ENCODE data around the gene SPATA1. TPM values are rescaled to one million over a fixed set of nuclear protein-coding genes. Genes with fewer than 3 reads are reported as not detected.
"Not testable (repeated sequence)": the region's sequence is repeated elsewhere in the genome, so short reads cannot be mapped to it uniquely, and the experiment has no call there.

The SPATA1 gene
- total RNA-seq, 4 donors from 2014 or later, result 0.35 TPM; not detected in 3

DNA sequence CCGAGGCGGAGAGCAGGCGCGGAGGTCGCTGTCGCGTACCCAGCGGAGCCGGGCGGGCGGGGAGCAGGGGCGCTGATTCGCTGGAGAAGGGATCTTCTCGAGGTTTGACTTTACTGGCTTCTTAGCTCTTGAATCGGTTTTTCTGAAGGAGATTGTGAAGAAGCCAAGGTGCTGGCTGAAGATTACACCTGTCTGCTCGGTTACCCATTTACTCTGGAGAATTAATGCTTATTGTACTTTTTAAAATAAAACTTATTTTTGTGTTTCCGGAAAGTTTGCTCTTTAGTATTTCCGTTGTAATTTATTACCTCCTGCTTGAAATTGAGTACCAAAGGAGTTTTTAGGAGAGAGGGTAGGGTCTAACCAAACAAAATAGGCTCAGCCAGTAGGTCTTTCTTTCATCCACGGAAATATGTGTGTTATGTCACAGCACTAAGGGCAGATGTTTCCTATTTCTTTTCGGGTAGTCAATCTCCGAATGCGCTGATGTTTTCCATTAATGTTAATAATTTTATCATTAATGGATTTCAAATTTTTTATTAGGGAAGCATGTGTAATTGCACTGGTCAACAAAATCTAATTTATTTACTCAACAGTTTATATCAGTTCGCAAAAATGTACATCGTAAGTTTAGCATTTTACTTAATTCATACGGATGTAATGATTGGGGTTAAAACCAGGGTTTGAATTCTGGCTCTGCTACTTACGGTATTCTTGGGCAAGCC lies 705 bp downstream of the SPATA1 start:
- no peaks in the 10 kb centered on the region for H3K27me3 ChIP-seq
- H3K27ac ChIP-seq, result peak overlapping the region; percentile 96 to 97 (median 96)
- H3K4me3 ChIP-seq, result peak overlapping the region; percentile 77 to 92 (median 81)
- no peaks in the 10 kb centered on the region for H3K9me3 ChIP-seq
- in situ Hi-C loops (cut with MboI; ENCODE audit: low sequenced_read_pairs in 4 of 4) (loop anchor here in 1 of 4 donors (5.0 kb wide), 1 partner anchor 65 kb away; the partner anchor contains the start of gene CTBS), intact Hi-C loops (cut with DNase I; ENCODE audit: low total_unique reads) (loop anchor here (1.0 to 10.0 kb wide), 10 partner anchors 28 to 1078 kb away; partner anchors contain the start of genes CCN1, CTBS, RPF1 and SAMD13)
- no peak for ATAC-seq
- peaks cover 31 to 32% of the 10 kb centered on the region in 2 donors for H3K4me1 ChIP-seq
- no peaks in the 10 kb centered on the region for H3K36me3 ChIP-seq
- no peak for DNase-seq
- TF ChIP-seq, protein P1, sequence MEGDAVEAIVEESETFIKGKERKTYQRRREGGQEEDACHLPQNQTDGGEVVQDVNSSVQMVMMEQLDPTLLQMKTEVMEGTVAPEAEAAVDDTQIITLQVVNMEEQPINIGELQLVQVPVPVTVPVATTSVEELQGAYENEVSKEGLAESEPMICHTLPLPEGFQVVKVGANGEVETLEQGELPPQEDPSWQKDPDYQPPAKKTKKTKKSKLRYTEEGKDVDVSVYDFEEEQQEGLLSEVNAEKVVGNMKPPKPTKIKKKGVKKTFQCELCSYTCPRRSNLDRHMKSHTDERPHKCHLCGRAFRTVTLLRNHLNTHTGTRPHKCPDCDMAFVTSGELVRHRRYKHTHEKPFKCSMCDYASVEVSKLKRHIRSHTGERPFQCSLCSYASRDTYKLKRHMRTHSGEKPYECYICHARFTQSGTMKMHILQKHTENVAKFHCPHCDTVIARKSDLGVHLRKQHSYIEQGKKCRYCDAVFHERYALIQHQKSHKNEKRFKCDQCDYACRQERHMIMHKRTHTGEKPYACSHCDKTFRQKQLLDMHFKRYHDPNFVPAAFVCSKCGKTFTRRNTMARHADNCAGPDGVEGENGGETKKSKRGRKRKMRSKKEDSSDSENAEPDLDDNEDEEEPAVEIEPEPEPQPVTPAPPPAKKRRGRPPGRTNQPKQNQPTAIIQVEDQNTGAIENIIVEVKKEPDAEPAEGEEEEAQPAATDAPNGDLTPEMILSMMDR (IDR thresholded peaks at IDR 0.05 in 4 of 5, conservative IDR thresholded peaks at IDR 0.05 in 1 of 5), result no peak
- no peak for TF ChIP-seq POLR2A (IDR thresholded peaks at IDR 0.05)

DNA sequence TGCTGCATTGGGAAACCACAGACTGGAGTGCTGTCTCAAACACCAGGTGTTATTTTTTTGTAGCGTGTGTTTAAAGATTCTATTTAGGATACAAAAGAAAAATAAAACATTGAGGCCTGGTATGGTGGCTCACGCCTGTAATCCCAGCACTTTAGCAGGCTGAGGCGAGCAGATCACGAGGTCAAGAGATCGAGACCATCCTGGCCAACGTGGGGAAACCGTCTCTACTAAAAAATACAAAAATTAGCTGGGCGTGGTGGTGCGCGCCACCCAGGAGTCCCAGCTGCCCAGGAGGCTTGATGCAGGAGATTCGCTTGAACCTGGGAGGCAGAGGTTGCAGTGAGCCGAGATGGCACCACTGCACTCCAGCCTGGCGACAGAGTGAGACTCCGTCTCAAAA lies 1.7 kb downstream of the SPATA1 start:
- not testable (repeated sequence) for H3K27me3 ChIP-seq, H3K27ac ChIP-seq, H3K36me3 ChIP-seq, H3K4me3 ChIP-seq, H3K9me3 ChIP-seq, DNase-seq, ATAC-seq
- peaks cover 24 to 26% of the 10 kb centered on the region in 2 donors for H3K4me1 ChIP-seq
- intact Hi-C loops (cut with DNase I; ENCODE audit: low total_unique reads) (loop anchor here (1.0 to 10.0 kb wide), 7 partner anchors 40 to 1077 kb away; partner anchors contain the start of genes CCN1, SAMD13 and TTLL7), in situ Hi-C loops (cut with MboI; ENCODE audit: low sequenced_read_pairs in 4 of 4) (loop anchor here in 1 of 4 donors (5.0 kb wide), 1 partner anchor 64 kb away; the partner anchor contains the start of gene CTBS)

DNA sequence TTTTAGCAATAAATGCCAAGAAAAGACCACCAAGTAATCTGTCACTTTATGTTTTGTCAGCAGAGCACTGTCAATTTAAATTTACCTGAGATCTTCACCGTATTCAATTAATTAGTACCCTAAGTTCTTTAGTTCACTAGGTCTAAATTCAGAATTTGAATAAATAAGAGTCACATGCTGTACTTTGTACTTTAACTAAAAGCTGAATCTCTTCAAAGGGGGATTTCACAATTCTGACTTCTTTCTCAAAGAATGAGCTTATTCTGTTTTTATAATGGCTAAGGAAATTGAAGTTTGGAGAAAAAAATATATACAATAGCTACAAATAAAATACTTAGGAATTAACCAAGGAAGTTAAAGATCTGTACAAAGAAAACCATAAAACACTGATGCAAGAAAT lies 2.3 kb downstream of the SPATA1 start:
- H3K27me3 ChIP-seq, result no peaks in the 10 kb centered on the region
- H3K9me3 ChIP-seq, result no peaks in the 10 kb centered on the region
- DNase-seq (no peak), ATAC-seq (no peak)
- peaks cover 17 to 20% of the 10 kb centered on the region in 2 donors for H3K4me1 ChIP-seq
- intact Hi-C loops (cut with DNase I; ENCODE audit: low total_unique reads), result loop anchor here (5.0 to 10.0 kb wide), 5 partner anchors 96 to 1076 kb away; partner anchors contain the start of genes CCN1 and SAMD13
- no peak overlapping the region for H3K4me3 ChIP-seq
- in situ Hi-C loops (cut with MboI; ENCODE audit: low sequenced_read_pairs in 4 of 4), result loop anchor here in 1 of 4 donors (5.0 kb wide), 1 partner anchor 64 kb away; the partner anchor contains the start of gene CTBS
- TF ChIP-seq POLR2A (IDR thresholded peaks at IDR 0.05), result no peak
- TF ChIP-seq, protein P1 (IDR thresholded peaks at IDR 0.05 in 4 of 5, conservative IDR thresholded peaks at IDR 0.05 in 1 of 5), result no peak
- H3K27ac ChIP-seq, result no peak overlapping the region
- H3K36me3 ChIP-seq, result no peaks in the 10 kb centered on the region

DNA sequence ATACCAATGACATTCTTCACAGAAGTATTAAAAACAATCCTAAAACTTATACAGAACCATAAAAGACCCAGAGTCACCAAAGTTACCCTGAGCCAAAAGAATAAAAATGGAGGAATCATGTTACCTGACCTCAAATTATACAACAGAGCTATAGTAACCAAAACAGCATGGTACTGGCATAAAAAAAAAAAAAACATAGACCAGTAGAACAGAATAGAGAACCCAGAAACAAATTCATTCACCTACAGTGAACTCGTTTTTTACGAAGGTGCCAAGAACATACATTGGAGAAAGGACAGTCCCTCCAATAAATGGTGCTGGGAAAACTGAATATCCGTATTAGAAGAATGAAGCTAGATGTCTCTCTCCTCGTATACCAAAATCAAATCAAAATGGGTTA lies 2.8 kb downstream of the SPATA1 start:
- Histone ChIP-seq H3K9me3 (no peaks in the 10 kb centered on the region), H3K36me3 (no peaks in the 10 kb centered on the region), H3K4me1 (peaks cover 12 to 15% of the 10 kb centered on the region in 2 donors), H3K4me3 (no peak overlapping the region), H3K27ac (no peak overlapping the region), H3K27me3 (no peaks in the 10 kb centered on the region)
- intact Hi-C loops (cut with DNase I; ENCODE audit: low total_unique reads) (loop anchor here (5.0 to 10.0 kb wide), 5 partner anchors 96 to 1076 kb away; partner anchors contain the start of genes CCN1 and SAMD13), in situ Hi-C loops (cut with MboI; ENCODE audit: low sequenced_read_pairs in 4 of 4) (loop anchor here in 1 of 4 donors (5.0 kb wide), 1 partner anchor 63 kb away; the partner anchor contains the start of gene CTBS)
- ATAC-seq (no peak), DNase-seq (no peak)
- no peak for TF ChIP-seq POLR2A (IDR thresholded peaks at IDR 0.05)
- TF ChIP-seq, protein P1 (IDR thresholded peaks at IDR 0.05 in 4 of 5, conservative IDR thresholded peaks at IDR 0.05 in 1 of 5), result no peak

DNA sequence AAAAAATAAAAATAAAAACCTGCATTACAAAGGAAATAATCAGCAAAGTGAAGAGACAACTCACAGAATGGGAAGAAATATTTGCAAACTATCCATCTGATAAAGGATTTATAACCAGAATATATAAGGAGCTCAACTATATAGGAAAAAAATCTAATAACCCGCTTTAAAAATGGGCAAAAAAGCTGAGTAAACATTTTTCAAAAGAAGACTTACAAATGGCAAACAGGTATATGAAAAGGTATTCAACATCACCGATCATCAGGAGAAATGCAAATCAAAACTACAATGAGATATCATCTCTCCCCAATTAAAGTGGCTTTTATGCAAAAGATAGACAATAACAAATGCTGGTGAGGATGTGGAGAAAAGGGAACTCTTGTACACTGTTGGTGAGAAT lies 4.0 kb downstream of the SPATA1 start:
- H3K36me3 ChIP-seq, result no peaks in the 10 kb centered on the region
- H3K27me3 ChIP-seq, result no peaks in the 10 kb centered on the region
- in situ Hi-C loops (cut with MboI; ENCODE audit: low sequenced_read_pairs in 4 of 4) (no loop called here), intact Hi-C loops (cut with DNase I; ENCODE audit: low total_unique reads) (no loop called here)
- H3K4me1 ChIP-seq, result peaks cover 5 to 6% of the 10 kb centered on the region in 2 donors
- TF ChIP-seq, protein P1 (IDR thresholded peaks at IDR 0.05 in 4 of 5, conservative IDR thresholded peaks at IDR 0.05 in 1 of 5), result no peak
- no peak for TF ChIP-seq POLR2A (IDR thresholded peaks at IDR 0.05)
- H3K27ac ChIP-seq, result no peak overlapping the region
- no peak overlapping the region for H3K4me3 ChIP-seq
- H3K9me3 ChIP-seq, result no peaks in the 10 kb centered on the region
- ATAC-seq, result no peak
- no peak for DNase-seq

All from gastrocnemius medialis (tissue), 4 donors.